Testis (tissue), 3 donors: ENCODE measurements around the gene F13B. TPM values are rescaled to one million over a fixed set of nuclear protein-coding genes. Genes with fewer than 3 reads are reported as not detected.
"Not testable (repeated sequence)": the region's sequence is repeated elsewhere in the genome, so short reads cannot be mapped to it uniquely, and the experiment has no call there.

ENCODE experiments used
- DNase-seq: peaks from one replicate; pipeline ENCODE4 v3.0.0-alpha.2; 2019
- H3K27ac ChIP-seq, 2 donors: fragments of 200-600 bp; sonication (generic); one replicate each; pipeline ENCODE4 v1.5.1; 2019
- H3K27me3 ChIP-seq: fragments of 200-600 bp; sonication (generic); one replicate; pipeline ENCODE4 v1.5.1; 2019
- H3K36me3 ChIP-seq: fragments of 200-600 bp; sonication (generic); one replicate; pipeline ENCODE4 v1.5.1; 2017; ENCODE audit warnings: low read depth; ENCODE audit errors: missing control alignments
- H3K4me1 ChIP-seq: fragments of 200-600 bp; sonication (generic); one replicate; pipeline ENCODE4 v1.5.1; 2019
- H3K4me3 ChIP-seq, 2 donors: fragments of 200-600 bp; sonication (generic); one replicate each; pipeline ENCODE4 v1.5.1; 2017 to 2019
- H3K9me3 ChIP-seq: fragments of 200-600 bp; sonication (generic); one replicate; pipeline ENCODE4 v1.5.1; 2017
- CTCF ChIP-seq, 3 experiments: fragments of 450-650 bp in 2 of 3; fragments of 200-600 bp in 1 of 3; sonication (generic) in 1 of 3; IDR thresholded peaks; one replicate each; pipeline ENCODE4 v1.5.1; 2016 to 2019; ENCODE audit warnings: antibody characterized with exemption in 3 of 3, mild to moderate bottlenecking in 2 of 3, moderate library complexity in 1 of 3
- POLR2A ChIP-seq: fragments of 450-650 bp; IDR thresholded peaks from one replicate; pipeline ENCODE4 v1.6.1; 2017; ENCODE audit warnings: antibody characterized with exemption, mild to moderate bottlenecking, moderate library complexity
- WGBS, 2 donors: methylation state at CpG; one replicate each; pipeline ENCODE4 v1.1.5; 2018; 5-methylcytosine and 5-hydroxymethylcytosine counted together
- intact Hi-C: fragments of 100-400 bp; cut with DNase I; formaldehyde crosslinking; loops from one replicate; pipeline ENCODE4 v1.15.1; 2023; ENCODE audit warnings: low total_unique reads
- polyA plus RNA-seq: library from polyadenylated mRNA; stranded (reverse); fragments of 350-450 nt; fragmentation: Illumina TruSeq; extraction: RNeasy Lipid Tissue Mini Kit (QIAGEN cat#74804); gene quantifications from one replicate; pipeline ENCODE4 v1.2.3, GENCODE V29; 2014; ENCODE audit warnings: low read depth, low replicate concordance; ENCODE audit not compliant: insufficient read depth
- total RNA-seq, 2 donors: library from RNA; depleted of rRNA; stranded (reverse); fragments of >200 nt; gene quantifications; one replicate each; pipeline ENCODE4 v1.2.3, GENCODE V29; 2016

The F13B gene
- total and polyA plus RNA-seq, 3 donors from 2014 or later, result 0.31 to 0.70 (median 0.31) TPM

DNA sequence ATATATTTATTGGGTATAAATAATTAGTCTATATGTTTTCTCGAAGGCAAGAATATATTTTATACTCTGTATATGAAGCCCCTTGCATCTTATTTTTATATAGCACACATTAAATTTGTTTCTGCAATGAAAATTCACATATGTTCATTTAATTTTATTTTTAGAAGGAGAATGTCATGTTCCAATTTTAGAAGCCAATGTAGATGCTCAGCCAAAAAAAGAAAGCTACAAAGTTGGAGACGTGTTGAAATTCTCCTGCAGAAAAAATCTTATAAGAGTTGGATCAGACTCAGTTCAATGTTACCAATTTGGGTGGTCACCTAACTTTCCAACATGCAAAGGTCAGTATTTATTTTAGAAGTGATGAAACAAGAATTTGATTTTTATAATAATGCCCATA lies 73.1 kb downstream of the F13B start:
- 47 to 60% methylated on average over 2 of the region's 2 CpGs for WGBS, 2 donors
- Histone ChIP-seq H3K4me3 (no peak overlapping the region), H3K36me3 (no peaks in the 10 kb centered on the region), H3K27me3 (no peaks in the 10 kb centered on the region), H3K9me3 (no peaks in the 10 kb centered on the region), H3K27ac (no peak overlapping the region), H3K4me1 (no peaks in the 10 kb centered on the region)
- TF ChIP-seq CTCF (IDR thresholded peaks at IDR 0.05), result no peak
- TF ChIP-seq POLR2A, result no peak
- no peak for DNase-seq
- intact Hi-C loops, result no loop called here

- H3K4me1 ChIP-seq, H3K36me3 ChIP-seq, H3K4me3 ChIP-seq, intact Hi-C loops, H3K27ac ChIP-seq, DNase-seq, H3K9me3 ChIP-seq, H3K27me3 ChIP-seq: not testable (repeated sequence)
- WGBS, 2 donors, result 74 to 80% methylated on average over 11 of the region's 11 CpGs
These were observed 75.0 kb downstream of the F13B start for GRCh38 chr1:196991919-196992651.

Other genes starting within 250 kb of the F13B start
- gene CFHR1, start 247.5 kb downstream of the F13B start, total RNA-seq, result not detected
- gene CFHR1, start 247.5 kb downstream of the F13B start, polyA plus RNA-seq, result 0.57 TPM
- gene CFHR4, start 179.2 kb downstream of the F13B start, total RNA-seq, result under 1 TPM in 1 of 2 donors, not detected in 1; 0.25 TPM
- gene CFHR4, start 179.2 kb downstream of the F13B start, polyA plus RNA-seq, result not detected
- not detected for gene CFHR2, start 123.5 kb downstream of the F13B start, total RNA-seq
- not detected for gene CFHR2, start 123.5 kb downstream of the F13B start, polyA plus RNA-seq
- under 1 TPM; 0.12 to 0.24 TPM for gene CFHR5, start 89.7 kb downstream of the F13B start, total RNA-seq
- gene CFHR5, start 89.7 kb downstream of the F13B start, polyA plus RNA-seq, result 0.11 TPM
- 10 to 100 TPM; 10.6 to 13.4 TPM for gene ASPM, start 79.4 kb upstream of the F13B start, total RNA-seq
- gene ASPM, start 79.4 kb upstream of the F13B start, polyA plus RNA-seq, result 1.6 TPM
- gene ZBTB41, start 134.0 kb upstream of the F13B start, total RNA-seq, result 10 to 100 TPM; 14.3 to 14.6 TPM
- 4.9 TPM for gene ZBTB41, start 134.0 kb upstream of the F13B start, polyA plus RNA-seq
- gene CRB1, start 201.0 kb upstream of the F13B start, total RNA-seq, result 10 to 100 TPM; 12.9 to 14.7 TPM
- 7.4 TPM for gene CRB1, start 201.0 kb upstream of the F13B start, polyA plus RNA-seq